WTC11 (cell line): Measurements from ENCODE around the gene DNAJC17. TPM values are rescaled to one million over a fixed set of nuclear protein-coding genes. Genes with fewer than 3 reads are reported as not detected.

ENCODE experiments used
- ATAC-seq: fragments of 200-7000 bp; cut with Tn5 transposase; 2 replicates; pipeline ENCODE4 v1.10.0; 2021; ENCODE audit warnings: mild to moderate bottlenecking, moderate library complexity
- CTCF ChIA-PET: fragments of 300-600 bp; sonication (Branson Sonifier 250); formaldehyde crosslinking; loops from one replicate; lab custom pipeline; 2021; ENCODE audit warnings: antibody characterized with exemption; lab: Charles Lee
- POLR2A ChIA-PET: fragments of 350-600 bp; sonication (Branson Sonifier 250); formaldehyde crosslinking; loops from one replicate; lab custom pipeline; 2021; ENCODE audit warnings: antibody characterized with exemption; lab: Charles Lee
- DNase-seq: peaks from one replicate; pipeline ENCODE4 v3.0.0; 2021; ENCODE audit warnings: low spot score
- H3K27ac Mint-ChIP-seq: 2 replicates; pipeline ENCODE4 v1.8.0; 2021; ENCODE audit warnings: mixed read lengths
- H3K27me3 Mint-ChIP-seq: 2 replicates; pipeline ENCODE4 v1.8.0; 2021; ENCODE audit warnings: low read depth, mild to moderate bottlenecking, moderate library complexity, mixed read lengths
- H3K36me3 Mint-ChIP-seq: 2 replicates; pipeline ENCODE4 v1.8.0; 2021; ENCODE audit warnings: mixed read lengths
- H3K4me1 Mint-ChIP-seq: 2 replicates; pipeline ENCODE4 v1.8.0; 2022; ENCODE audit warnings: mixed read lengths
- H3K4me3 Mint-ChIP-seq: 2 replicates; pipeline ENCODE4 v1.8.0; 2021; ENCODE audit warnings: mild to moderate bottlenecking, moderate library complexity, mixed read lengths
- H3K9me3 Mint-ChIP-seq: 2 replicates; pipeline ENCODE4 v1.8.0; 2021; ENCODE audit warnings: mixed read lengths
- ATF1 ChIP-seq: sonication (generic); formaldehyde crosslinking; IDR thresholded peaks from 2 replicates; pipeline ENCODE4 v1.8.1; 2023; ENCODE audit warnings: mild to moderate bottlenecking, moderate library complexity, missing genetic modification reagents
- GABPB1 ChIP-seq: sonication (generic); formaldehyde crosslinking; IDR thresholded peaks from 2 replicates; pipeline ENCODE4 v1.8.1; 2023; ENCODE audit warnings: mild to moderate bottlenecking, missing genetic modification reagents
- GRHL2 ChIP-seq: fragments of 250-450 bp; sonication (Bioruptor Pico); IDR thresholded peaks from 2 replicates; pipeline ENCODE4 v1.8.0; 2022; ENCODE audit warnings: mild to moderate bottlenecking, moderate library complexity; ENCODE audit not compliant: insufficient replicate concordance, severe bottlenecking
- GTF2I ChIP-seq: fragments of 250-450 bp; sonication (Bioruptor Pico); conservative IDR thresholded peaks from 2 replicates; pipeline ENCODE4 v1.4.0; 2021; ENCODE audit warnings: mild to moderate bottlenecking
- IRF2 ChIP-seq: sonication (generic); formaldehyde crosslinking; IDR thresholded peaks from 2 replicates; pipeline ENCODE4 v1.8.0; 2022; ENCODE audit warnings: low read depth, missing genetic modification reagents, borderline replicate concordance
- NR1H2 ChIP-seq: sonication (generic); formaldehyde crosslinking; IDR thresholded peaks from 2 replicates; pipeline ENCODE4 v1.9.0; 2021; ENCODE audit warnings: mild to moderate bottlenecking, moderate library complexity, missing genetic modification reagents
- NR2C2 ChIP-seq: sonication (generic); formaldehyde crosslinking; IDR thresholded peaks from 2 replicates; pipeline ENCODE4 v1.8.0; 2022; ENCODE audit warnings: mild to moderate bottlenecking, missing genetic modification reagents
- RELA ChIP-seq: sonication (generic); formaldehyde crosslinking; IDR thresholded peaks from 2 replicates; pipeline ENCODE4 v1.8.1; 2022; ENCODE audit warnings: missing genetic modification reagents, mild to moderate bottlenecking, borderline replicate concordance
- SOX15 ChIP-seq: fragments of 250-450 bp; sonication (Bioruptor Pico); IDR thresholded peaks from 2 replicates; pipeline ENCODE4 v1.9.0; 2021; ENCODE audit warnings: mild to moderate bottlenecking
- TEAD4 ChIP-seq: sonication (generic); formaldehyde crosslinking; IDR thresholded peaks from 2 replicates; pipeline ENCODE4 v1.8.0; 2022; ENCODE audit warnings: mild to moderate bottlenecking, missing genetic modification reagents
- ZNF121 ChIP-seq: sonication (generic); formaldehyde crosslinking; IDR thresholded peaks from 2 replicates; pipeline ENCODE4 v1.8.0; 2023; ENCODE audit warnings: missing genetic modification reagents
- total RNA-seq: library from RNA; stranded (reverse); gene quantifications from 3 replicates; pipeline ENCODE4 v1.2.3, GENCODE V29; 2021
- TF ChIP-seq, protein P1 (sequence below): sonication (generic); formaldehyde crosslinking; IDR thresholded peaks from 2 replicates; pipeline ENCODE4 v1.8.1; 2022; ENCODE audit warnings: low read depth, missing genetic modification reagents, borderline replicate concordance
- TF ChIP-seq, protein P2 (sequence below): fragments of 250-450 bp; sonication (Bioruptor Pico); conservative IDR thresholded peaks from 2 replicates; pipeline ENCODE4 v1.9.0; 2021; ENCODE audit warnings: mild to moderate bottlenecking
- TF ChIP-seq, protein P3 (sequence below): sonication (generic); formaldehyde crosslinking; IDR thresholded peaks from 2 replicates; pipeline ENCODE4 v1.8.1; 2022; ENCODE audit warnings: mild to moderate bottlenecking, moderate library complexity, missing genetic modification reagents
- TF ChIP-seq, protein P4 (sequence below): sonication (generic); formaldehyde crosslinking; IDR thresholded peaks from 2 replicates; pipeline ENCODE4 v1.8.1; 2022; ENCODE audit warnings: missing genetic modification reagents, borderline replicate concordance
- TF ChIP-seq, protein P5 (sequence below): sonication (generic); formaldehyde crosslinking; IDR thresholded peaks from 2 replicates; pipeline ENCODE4 v1.8.0; 2022; ENCODE audit warnings: mild to moderate bottlenecking, missing genetic modification reagents
- TF ChIP-seq, protein P6 (sequence below): sonication (generic); formaldehyde crosslinking; conservative IDR thresholded peaks from 2 replicates; pipeline ENCODE4 v1.8.1; 2023; ENCODE audit warnings: mild to moderate bottlenecking, low read depth, missing genetic modification reagents, moderate library complexity
- TF ChIP-seq, protein P7 (sequence below): sonication (generic); formaldehyde crosslinking; IDR thresholded peaks from 2 replicates; pipeline ENCODE4 v1.8.1; 2023; ENCODE audit warnings: mild to moderate bottlenecking, missing genetic modification reagents

DNAJC17 gene
- total RNA-seq, 1 experiment from 2014 or later: 49.8 TPM

DNA sequence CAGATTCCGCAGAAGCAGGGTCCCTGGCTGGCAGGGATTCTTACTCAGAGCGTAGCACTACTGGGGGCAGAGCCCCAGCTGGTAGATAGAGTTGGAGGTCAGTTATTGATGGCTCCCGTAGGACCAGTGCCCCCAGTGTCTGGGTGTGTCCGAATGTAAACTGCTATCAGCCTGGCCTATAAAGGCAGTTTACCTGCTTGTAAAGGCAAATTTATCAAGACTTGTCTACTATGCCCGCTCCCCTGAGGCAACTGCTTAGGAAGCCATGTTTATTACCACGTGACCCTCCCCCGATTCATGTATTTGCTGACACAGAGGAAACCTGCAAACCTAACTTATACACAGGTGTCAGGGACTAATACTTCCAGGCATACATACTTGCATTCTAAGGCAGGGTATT, 21.8 kb upstream of the DNAJC17 start:
- H3K27me3 Mint-ChIP-seq: no peaks in the 10 kb centered on the region
- H3K4me1 Mint-ChIP-seq: peaks cover 12% of the 10 kb centered on the region
- H3K4me3 Mint-ChIP-seq: no peak overlapping the region
- CTCF ChIA-PET: interaction anchor here (0.6 to 1.7 kb wide), 5 partner anchors 11 to 65 kb away, joined by 3 to 8 read pairs (median 7); partner anchors contain the start of gene VPS18
- no peak for DNase-seq
- no peak for TF ChIP-seq RELA
- no peak for TF ChIP-seq ATF1 (CRISPR knock-in tag)
- TF ChIP-seq, protein P1, sequence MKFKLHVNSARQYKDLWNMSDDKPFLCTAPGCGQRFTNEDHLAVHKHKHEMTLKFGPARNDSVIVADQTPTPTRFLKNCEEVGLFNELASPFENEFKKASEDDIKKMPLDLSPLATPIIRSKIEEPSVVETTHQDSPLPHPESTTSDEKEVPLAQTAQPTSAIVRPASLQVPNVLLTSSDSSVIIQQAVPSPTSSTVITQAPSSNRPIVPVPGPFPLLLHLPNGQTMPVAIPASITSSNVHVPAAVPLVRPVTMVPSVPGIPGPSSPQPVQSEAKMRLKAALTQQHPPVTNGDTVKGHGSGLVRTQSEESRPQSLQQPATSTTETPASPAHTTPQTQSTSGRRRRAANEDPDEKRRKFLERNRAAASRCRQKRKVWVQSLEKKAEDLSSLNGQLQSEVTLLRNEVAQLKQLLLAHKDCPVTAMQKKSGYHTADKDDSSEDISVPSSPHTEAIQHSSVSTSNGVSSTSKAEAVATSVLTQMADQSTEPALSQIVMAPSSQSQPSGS (CRISPR knock-in tag): no peak
- no peak for TF ChIP-seq GRHL2 (CRISPR knock-in tag)
- TF ChIP-seq, protein P2, sequence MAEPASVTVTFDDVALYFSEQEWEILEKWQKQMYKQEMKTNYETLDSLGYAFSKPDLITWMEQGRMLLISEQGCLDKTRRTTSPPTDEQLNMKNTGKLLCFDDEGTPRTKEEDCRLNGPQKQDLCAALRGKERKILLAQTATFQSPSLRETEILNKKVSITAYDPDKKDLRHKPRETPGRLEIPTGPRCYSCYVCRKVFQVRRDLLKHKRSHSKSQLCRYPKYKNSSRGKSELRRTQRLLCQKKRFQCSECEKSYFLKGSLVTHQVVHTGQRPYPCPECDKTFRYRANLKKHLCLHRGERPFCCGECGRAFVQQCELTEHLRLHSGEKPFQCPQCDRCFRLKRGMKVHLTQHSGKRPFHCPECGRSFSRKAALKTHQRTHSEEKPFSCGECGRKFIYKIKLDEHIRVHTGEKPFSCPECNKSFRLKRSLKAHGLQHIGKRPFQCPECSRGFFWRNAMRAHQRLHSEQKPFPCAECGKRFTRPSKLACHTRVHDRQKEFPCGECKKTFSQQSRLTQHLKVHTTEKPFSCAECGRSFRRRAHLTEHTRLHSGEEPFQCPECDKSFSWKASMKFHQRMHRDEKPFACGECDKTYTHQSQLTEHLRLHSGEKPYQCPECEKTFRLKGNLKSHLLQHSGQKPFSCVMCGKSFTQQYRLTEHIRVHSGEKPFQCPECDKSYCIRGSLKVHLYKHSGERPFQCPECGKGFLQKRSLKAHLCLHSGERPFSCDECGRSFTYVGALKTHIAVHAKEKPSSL: no peak
- no peak for TF ChIP-seq ZNF121 (CRISPR knock-in tag)
- TF ChIP-seq, all 79 proteins: peak for 0
- POLR2A ChIA-PET: no interaction called here
- Mint-ChIP-seq H3K9me3 (no peaks in the 10 kb centered on the region), H3K36me3 (no peaks in the 10 kb centered on the region), H3K27ac (no peak overlapping the region)
- no peak for ATAC-seq

DNA sequence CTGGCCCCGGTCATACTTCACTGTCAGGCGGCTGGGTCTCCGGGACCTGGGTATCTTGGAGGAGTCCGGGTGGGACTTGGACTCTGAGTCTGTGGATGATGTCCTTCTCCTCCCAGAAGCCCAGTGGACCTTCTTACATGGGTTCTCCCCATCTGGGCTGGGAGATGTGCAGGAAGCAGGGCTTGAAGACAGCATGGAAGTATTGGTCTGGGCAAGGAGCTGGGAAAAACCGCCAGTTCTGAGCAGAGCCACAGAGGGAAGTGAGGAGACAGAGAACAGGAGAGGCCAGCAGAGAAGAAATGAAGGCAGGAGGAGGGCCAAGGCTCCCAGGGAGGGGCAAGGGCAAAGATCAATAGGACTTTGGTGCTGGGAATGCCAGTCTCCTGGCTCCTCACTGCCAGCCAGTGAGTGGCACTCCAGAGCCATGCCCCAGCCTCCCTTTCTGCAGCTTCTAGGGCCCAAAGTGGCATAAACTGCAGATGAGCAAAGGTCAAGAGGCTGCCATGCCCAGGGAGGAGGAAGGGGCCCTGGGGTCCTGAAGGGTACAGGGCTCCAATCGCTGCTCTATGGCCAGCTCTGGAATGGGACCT, 21.3 kb upstream of the DNAJC17 start, which contains the start of gene PPP1R14D:
PPP1R14D (minus strand) TSS at position 262 of the 590 bp plus-strand sequence; CDS start at position 195, 67 bp downstream.
- CTCF ChIA-PET: interaction anchor here (1.0 to 1.7 kb wide), 4 partner anchors 21 to 66 kb away, joined by 3 to 8 read pairs (median 7); partner anchors contain the start of genes DNAJC17, VPS18 and ZFYVE19
- POLR2A ChIA-PET: no interaction called here
- H3K36me3 Mint-ChIP-seq: no peaks in the 10 kb centered on the region
- no peak for ATAC-seq
- H3K4me3 Mint-ChIP-seq: no peak within 1 kb of the TSS
- no peak within 1 kb of the TSS for H3K27ac Mint-ChIP-seq
- no peaks in the 10 kb centered on the region for H3K9me3 Mint-ChIP-seq
- peaks cover 12% of the 10 kb centered on the region for H3K4me1 Mint-ChIP-seq
- no peak for DNase-seq
- H3K27me3 Mint-ChIP-seq: no peaks in the 10 kb centered on the region
- TF ChIP-seq, protein P3, sequence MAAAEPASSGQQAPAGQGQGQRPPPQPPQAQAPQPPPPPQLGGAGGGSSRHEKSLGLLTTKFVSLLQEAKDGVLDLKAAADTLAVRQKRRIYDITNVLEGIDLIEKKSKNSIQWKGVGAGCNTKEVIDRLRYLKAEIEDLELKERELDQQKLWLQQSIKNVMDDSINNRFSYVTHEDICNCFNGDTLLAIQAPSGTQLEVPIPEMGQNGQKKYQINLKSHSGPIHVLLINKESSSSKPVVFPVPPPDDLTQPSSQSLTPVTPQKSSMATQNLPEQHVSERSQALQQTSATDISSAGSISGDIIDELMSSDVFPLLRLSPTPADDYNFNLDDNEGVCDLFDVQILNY: no peak
- TF ChIP-seq, protein P4, sequence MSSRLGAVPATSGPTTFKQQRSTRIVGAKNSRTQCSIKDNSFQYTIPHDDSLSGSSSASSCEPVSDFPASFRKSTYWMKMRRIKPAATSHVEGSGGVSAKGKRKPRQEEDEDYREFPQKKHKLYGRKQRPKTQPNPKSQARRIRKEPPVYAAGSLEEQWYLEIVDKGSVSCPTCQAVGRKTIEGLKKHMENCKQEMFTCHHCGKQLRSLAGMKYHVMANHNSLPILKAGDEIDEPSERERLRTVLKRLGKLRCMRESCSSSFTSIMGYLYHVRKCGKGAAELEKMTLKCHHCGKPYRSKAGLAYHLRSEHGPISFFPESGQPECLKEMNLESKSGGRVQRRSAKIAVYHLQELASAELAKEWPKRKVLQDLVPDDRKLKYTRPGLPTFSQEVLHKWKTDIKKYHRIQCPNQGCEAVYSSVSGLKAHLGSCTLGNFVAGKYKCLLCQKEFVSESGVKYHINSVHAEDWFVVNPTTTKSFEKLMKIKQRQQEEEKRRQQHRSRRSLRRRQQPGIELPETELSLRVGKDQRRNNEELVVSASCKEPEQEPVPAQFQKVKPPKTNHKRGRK (CRISPR knock-in tag): no peak

DNA sequence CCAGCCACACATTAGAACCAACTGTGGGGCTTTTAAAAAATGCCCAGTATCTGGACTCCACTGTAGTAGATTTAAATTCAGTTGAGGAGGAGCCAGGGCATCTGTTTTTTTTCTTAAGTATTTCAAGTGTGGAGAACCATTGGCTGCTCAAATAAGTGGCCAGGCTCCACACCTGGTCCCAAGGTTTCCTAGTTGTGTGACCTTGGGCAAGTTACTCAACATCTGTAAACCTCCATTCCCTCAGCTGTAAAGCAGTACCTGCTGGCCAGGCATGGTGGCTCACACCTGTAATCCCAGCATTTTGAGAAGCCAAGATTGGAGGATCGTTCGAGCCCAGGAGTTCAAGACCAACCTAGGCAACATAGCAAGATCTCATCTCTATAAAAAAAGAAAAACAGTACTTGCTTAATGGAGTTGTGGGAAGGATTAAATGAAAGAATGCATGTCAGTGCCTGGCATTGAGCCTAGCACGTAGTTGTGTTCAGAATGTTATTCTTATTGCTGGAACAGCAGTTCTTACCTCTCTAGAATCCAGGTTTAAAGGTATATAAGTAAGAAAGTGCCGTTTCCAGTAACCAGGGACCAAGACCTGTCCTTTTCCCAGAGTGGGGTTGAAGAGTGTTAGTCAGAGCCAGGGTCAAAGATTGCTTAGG, 19.3 kb upstream of the DNAJC17 start:
- ATAC-seq: no peak
- TF ChIP-seq, protein P5, sequence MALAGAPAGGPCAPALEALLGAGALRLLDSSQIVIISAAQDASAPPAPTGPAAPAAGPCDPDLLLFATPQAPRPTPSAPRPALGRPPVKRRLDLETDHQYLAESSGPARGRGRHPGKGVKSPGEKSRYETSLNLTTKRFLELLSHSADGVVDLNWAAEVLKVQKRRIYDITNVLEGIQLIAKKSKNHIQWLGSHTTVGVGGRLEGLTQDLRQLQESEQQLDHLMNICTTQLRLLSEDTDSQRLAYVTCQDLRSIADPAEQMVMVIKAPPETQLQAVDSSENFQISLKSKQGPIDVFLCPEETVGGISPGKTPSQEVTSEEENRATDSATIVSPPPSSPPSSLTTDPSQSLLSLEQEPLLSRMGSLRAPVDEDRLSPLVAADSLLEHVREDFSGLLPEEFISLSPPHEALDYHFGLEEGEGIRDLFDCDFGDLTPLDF (CRISPR knock-in tag): no peak
- TF ChIP-seq TEAD4 (CRISPR knock-in tag) (no peak), NR2C2 (CRISPR knock-in tag) (no peak), GTF2I (CRISPR knock-in tag) (no peak), ZNF121 (CRISPR knock-in tag) (no peak), SOX15 (no peak), NR1H2 (no peak), GABPB1 (CRISPR knock-in tag) (no peak), IRF2 (no peak)
- TF ChIP-seq, protein P6, sequence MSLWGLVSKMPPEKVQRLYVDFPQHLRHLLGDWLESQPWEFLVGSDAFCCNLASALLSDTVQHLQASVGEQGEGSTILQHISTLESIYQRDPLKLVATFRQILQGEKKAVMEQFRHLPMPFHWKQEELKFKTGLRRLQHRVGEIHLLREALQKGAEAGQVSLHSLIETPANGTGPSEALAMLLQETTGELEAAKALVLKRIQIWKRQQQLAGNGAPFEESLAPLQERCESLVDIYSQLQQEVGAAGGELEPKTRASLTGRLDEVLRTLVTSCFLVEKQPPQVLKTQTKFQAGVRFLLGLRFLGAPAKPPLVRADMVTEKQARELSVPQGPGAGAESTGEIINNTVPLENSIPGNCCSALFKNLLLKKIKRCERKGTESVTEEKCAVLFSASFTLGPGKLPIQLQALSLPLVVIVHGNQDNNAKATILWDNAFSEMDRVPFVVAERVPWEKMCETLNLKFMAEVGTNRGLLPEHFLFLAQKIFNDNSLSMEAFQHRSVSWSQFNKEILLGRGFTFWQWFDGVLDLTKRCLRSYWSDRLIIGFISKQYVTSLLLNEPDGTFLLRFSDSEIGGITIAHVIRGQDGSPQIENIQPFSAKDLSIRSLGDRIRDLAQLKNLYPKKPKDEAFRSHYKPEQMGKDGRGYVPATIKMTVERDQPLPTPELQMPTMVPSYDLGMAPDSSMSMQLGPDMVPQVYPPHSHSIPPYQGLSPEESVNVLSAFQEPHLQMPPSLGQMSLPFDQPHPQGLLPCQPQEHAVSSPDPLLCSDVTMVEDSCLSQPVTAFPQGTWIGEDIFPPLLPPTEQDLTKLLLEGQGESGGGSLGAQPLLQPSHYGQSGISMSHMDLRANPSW (CRISPR knock-in tag): no peak
- TF ChIP-seq, protein P7, sequence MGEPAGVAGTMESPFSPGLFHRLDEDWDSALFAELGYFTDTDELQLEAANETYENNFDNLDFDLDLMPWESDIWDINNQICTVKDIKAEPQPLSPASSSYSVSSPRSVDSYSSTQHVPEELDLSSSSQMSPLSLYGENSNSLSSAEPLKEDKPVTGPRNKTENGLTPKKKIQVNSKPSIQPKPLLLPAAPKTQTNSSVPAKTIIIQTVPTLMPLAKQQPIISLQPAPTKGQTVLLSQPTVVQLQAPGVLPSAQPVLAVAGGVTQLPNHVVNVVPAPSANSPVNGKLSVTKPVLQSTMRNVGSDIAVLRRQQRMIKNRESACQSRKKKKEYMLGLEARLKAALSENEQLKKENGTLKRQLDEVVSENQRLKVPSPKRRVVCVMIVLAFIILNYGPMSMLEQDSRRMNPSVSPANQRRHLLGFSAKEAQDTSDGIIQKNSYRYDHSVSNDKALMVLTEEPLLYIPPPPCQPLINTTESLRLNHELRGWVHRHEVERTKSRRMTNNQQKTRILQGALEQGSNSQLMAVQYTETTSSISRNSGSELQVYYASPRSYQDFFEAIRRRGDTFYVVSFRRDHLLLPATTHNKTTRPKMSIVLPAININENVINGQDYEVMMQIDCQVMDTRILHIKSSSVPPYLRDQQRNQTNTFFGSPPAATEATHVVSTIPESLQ (CRISPR knock-in tag): no peak

More for the DNA sequence above, 19.3 kb upstream of the DNAJC17 start:
- CTCF ChIA-PET: no interaction called here
- POLR2A ChIA-PET: no interaction called here
- no peak for DNase-seq
- Mint-ChIP-seq H3K36me3 (no peaks in the 10 kb centered on the region), H3K4me1 (peaks cover 9% of the 10 kb centered on the region), H3K27me3 (no peaks in the 10 kb centered on the region), H3K4me3 (no peak overlapping the region), H3K27ac (no peak overlapping the region), H3K9me3 (no peaks in the 10 kb centered on the region)
